Adrenal gland (tissue), 5 donors: Measurements from ENCODE around the gene TUBGCP6.

ENCODE experiments used
- CTCF ChIP-seq, 6 experiments: fragments of 450-650 bp in 4 of 6; fragments of 200-600 bp in 2 of 6; sonication (generic) in 1 of 6; IDR thresholded peaks; 1 replicate in 5 of 6; 2 replicates in 1 of 6; pipeline versions ENCODE4 v1.5.1 to v1.8.0; 2016 to 2021; ENCODE audit warnings: antibody characterized with exemption in 6 of 6, mild to moderate bottlenecking in 2 of 6, moderate library complexity in 1 of 6
- POLR2A ChIP-seq, 2 donors: fragments of 450-650 bp; IDR thresholded peaks; one replicate each; pipeline ENCODE4 v1.6.1; 2017; ENCODE audit warnings: antibody characterized with exemption in 2 of 2, mild to moderate bottlenecking in 2 of 2, moderate library complexity in 1 of 2
- donor health status: DM: no; HTN: no; CAD: no.

- TF ChIP-seq CTCF (IDR thresholded peaks at IDR 0.05) (peak; percentile 6 to 64 (median 44)), POLR2A (IDR thresholded peaks at IDR 0.05) (peak; percentile 70 to 77)
Observed at GRCh38 chr22:50244420-50245213, at the start of gene TUBGCP6.
